Measurements from ENCODE around the gene CDK5RAP1. TPM values are rescaled to one million over a fixed set of nuclear protein-coding genes. Genes with fewer than 3 reads are reported as not detected.

The CDK5RAP1 gene
- total and polyA plus RNA-seq, 9 of the 15 experiments (the other 6 are each of a cell fraction or from before 2014, with no cell fraction given): 41.6 to 127 (median 58.3) TPM

- 86% methylated on average over 4 of the region's 4 CpGs for WGBS (ENCODE audit: insufficient coverage, low coverage, missing lambda C conversion rate)
- H2AFZ ChIP-seq (ENCODE audit: low read depth, low read length): no peak overlapping the region
- no peaks in the 10 kb centered on the region for H3K27me3 ChIP-seq (ENCODE audit: control insufficient read depth in 2 of 2, insufficient read depth in 2 of 2, low read length in 2 of 2)
- FAIRE-seq (no peak), ATAC-seq (no peak), DNase-seq (ENCODE audit: extremely low read depth in 1 of 4, low spot score in 3 of 4) (no peak)
- BruUV-seq (replicated peaks): no TSS peak
- TF ChIP-seq POLR2AphosphoS2 (IDR thresholded peaks at IDR 0.05; ENCODE audit: low read length): no peak
- TF ChIP-seq NFATC3 (IDR thresholded peaks at IDR 0.05): no peak
- no peak for TF ChIP-seq CREB5 (CRISPR knock-in tag; IDR thresholded peaks at IDR 0.05)
- TF ChIP-seq STAT6 (CRISPR knock-in tag; IDR thresholded peaks at IDR 0.05): no peak
- TF ChIP-seq ZNF583 (CRISPR knock-in tag; IDR thresholded peaks at IDR 0.05): no peak
- no peak for TF ChIP-seq FOXP1 (CRISPR knock-in tag; IDR thresholded peaks at IDR 0.05)
- TF ChIP-seq E2F3 (CRISPR knock-in tag; IDR thresholded peaks at IDR 0.05): no peak
- TF ChIP-seq ZBTB17 (CRISPR knock-in tag; IDR thresholded peaks at IDR 0.05): no peak
- no peak for TF ChIP-seq CGGBP1 (CRISPR knock-in tag; IDR thresholded peaks at IDR 0.05)
- no peak for TF ChIP-seq ZNF143 (CRISPR knock-in tag; IDR thresholded peaks at IDR 0.05)
- no peak overlapping the region for H3K27ac ChIP-seq (ENCODE audit: extremely low read depth, low read depth, low read length)
- intact Hi-C loops (cut with micrococcal nuclease): no loop called here
- no peaks in the 10 kb centered on the region for H3K79me2 ChIP-seq (ENCODE audit: control insufficient read depth, insufficient read depth, low read length)
- in situ Hi-C loops (cut with MboI): no loop called here
- POLR2A ChIA-PET: interaction anchor here (0.8 to 1.2 kb wide), 2 partner anchors 9 to 11 kb away, joined by 3 to 4 read pairs; no protein-coding TSS in a partner anchor
- no peak overlapping the region for H3K4me3 ChIP-seq
- H3K9me1 ChIP-seq (ENCODE audit: control insufficient read depth, insufficient read depth, low read length): no peaks in the 10 kb centered on the region
- H3K4me2 ChIP-seq (ENCODE audit: insufficient read depth, low read length): no peak overlapping the region
- no peaks in the 10 kb centered on the region for H3K4me1 ChIP-seq (replicated peaks in 1 of 2; ENCODE audit: control insufficient read depth in 2 of 2, insufficient read depth in 2 of 2, low read length in 2 of 2)
- CTCF ChIA-PET (ENCODE audit: low intra/inter-chr PET ratio): no interaction called here
- H3K9me3 ChIP-seq (replicated peaks; ENCODE audit: control insufficient read depth, insufficient read depth, low read depth, low read length): no peaks in the 10 kb centered on the region
- peaks cover 63% of the 10 kb centered on the region; the same call in 2 of the 3 replicates for H3K36me3 ChIP-seq (ENCODE audit: control insufficient read depth, insufficient read depth, low read length)
- H4K20me1 ChIP-seq (replicated peaks; ENCODE audit: control insufficient read depth, insufficient read depth, low read length): no peaks in the 10 kb centered on the region
- no peak overlapping the region for H3K9ac ChIP-seq (ENCODE audit: insufficient read depth in 1 of 2, low read depth in 2 of 2, low read length in 2 of 2)
Measured at GRCh38 chr20:33373735-33374605, 27.3 kb downstream of the CDK5RAP1 start.
